Measurements from ENCODE around the gene WEE2.

Gene WEE2

GRCh38 chr7:141691540-141691939 is 16.6 kb upstream of the WEE2 start:
- no peak for DNase-seq (ENCODE audit: low spot score)

GRCh38 chr7:141691961-141692360 is 16.2 kb upstream of the WEE2 start:
- DNase-seq (ENCODE audit: low spot score) = no peak

GRCh38 chr7:141693082-141693481 is 15.1 kb upstream of the WEE2 start:
- no peak for DNase-seq (ENCODE audit: low spot score)

- DNase-seq (ENCODE audit: low spot score) = peak; percentile 32
Measured at GRCh38 chr7:141695803-141696289, 12.3 kb upstream of the WEE2 start.

GRCh38 chr7:141696348-141696747 is 11.8 kb upstream of the WEE2 start:
- no peak for DNase-seq (ENCODE audit: low spot score)

GRCh38 chr7:141697211-141697871 is 10.8 kb upstream of the WEE2 start:
- DNase-seq (ENCODE audit: low spot score) = peak; percentile 43

- peak; percentile 32 for DNase-seq (ENCODE audit: low spot score)
Measured at GRCh38 chr7:141698247-141699015, 9.7 kb upstream of the WEE2 start.

- DNase-seq (ENCODE audit: low spot score) = peak; percentile 13
Measured at GRCh38 chr7:141699860-141700259, 8.3 kb upstream of the WEE2 start.

- DNase-seq (ENCODE audit: low spot score) = peak; percentile 35
Measured at GRCh38 chr7:141700296-141700847, 7.8 kb upstream of the WEE2 start.

GRCh38 chr7:141700848-141701371 is 7.2 kb upstream of the WEE2 start:
- peak; percentile 22 for DNase-seq (ENCODE audit: low spot score)

GRCh38 chr7:141701489-141702046 is 6.6 kb upstream of the WEE2 start:
- peak; percentile 29 for DNase-seq (ENCODE audit: low spot score)

- peak; percentile 49 for DNase-seq (ENCODE audit: low spot score)
Measured at GRCh38 chr7:141702047-141702567, 6.0 kb upstream of the WEE2 start, which contains the start of gene DENND11. TSS of gene DENND11 (minus strand) at chr7:141702166. CDS start at chr7:141702153, 13 bp downstream.

GRCh38 chr7:141702892-141703291 is 5.3 kb upstream of the WEE2 start:
- DNase-seq (ENCODE audit: low spot score) = no peak

GRCh38 chr7:141704112-141704511 is 4.0 kb upstream of the WEE2 start:
- DNase-seq (ENCODE audit: low spot score) = no peak

- DNase-seq (ENCODE audit: low spot score) = no peak
Measured at GRCh38 chr7:141704741-141705140, 3.4 kb upstream of the WEE2 start.

GRCh38 chr7:141706239-141707064 is 1.7 kb upstream of the WEE2 start:
- no peak for DNase-seq (ENCODE audit: low spot score)

- no peak for DNase-seq (ENCODE audit: low spot score)
Measured at GRCh38 chr7:141709318-141709717, 1.2 kb downstream of the WEE2 start.

GRCh38 chr7:141709749-141710148 is 1.6 kb downstream of the WEE2 start:
- no peak for DNase-seq (ENCODE audit: low spot score)

GRCh38 chr7:141710301-141710700 is 2.1 kb downstream of the WEE2 start:
- DNase-seq (ENCODE audit: low spot score) = no peak

- no peak for DNase-seq (ENCODE audit: low spot score)
Measured at GRCh38 chr7:141712603-141713255, 4.6 kb downstream of the WEE2 start.

- no peak for DNase-seq (ENCODE audit: low spot score)
Measured at GRCh38 chr7:141713890-141714289, 5.7 kb downstream of the WEE2 start.

Measured in cerebellar cortex (tissue), 1 donor.